ENCODE results near the gene WDR33.

WDR33 gene

DNA sequence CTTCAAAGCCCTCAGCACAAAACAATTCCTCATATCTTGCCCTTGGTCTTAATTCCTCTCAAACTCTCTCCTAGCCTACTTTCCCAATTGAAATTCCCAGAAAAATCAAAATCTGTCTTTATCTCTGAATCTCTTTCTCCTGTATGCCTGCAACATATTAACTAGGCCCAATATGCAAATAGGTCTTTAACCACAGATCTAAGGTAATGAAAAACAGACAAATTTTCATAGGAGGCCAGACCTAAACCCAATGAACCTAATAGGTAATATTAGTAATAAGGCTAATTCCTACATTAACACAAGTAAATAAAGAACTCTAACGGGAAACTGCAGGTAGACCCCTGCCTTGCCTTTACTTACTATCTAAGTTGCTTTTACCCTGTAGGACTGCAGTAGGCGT, 41.4 kb downstream of the WDR33 start:
- FAIRE-seq: no peak
- TF ChIP-seq TAF1 (IDR thresholded peaks at IDR 0.05; ENCODE audit: low read depth, low read length) (no peak), SPI1 (IDR thresholded peaks at IDR 0.05; ENCODE audit: low read depth, low read length) (no peak), PAX5 (IDR thresholded peaks at IDR 0.05; ENCODE audit: insufficient read depth, low read length, severe bottlenecking) (no peak), POU2F2 (IDR thresholded peaks at IDR 0.05; ENCODE audit: low read depth, low read length) (no peak), POLR2A (IDR thresholded peaks at IDR 0.05; ENCODE audit: low read depth, low read length) (no peak), POLR2AphosphoS5 (IDR thresholded peaks at IDR 0.05; ENCODE audit: low read depth, low read length) (no peak)
- DNase-seq (ENCODE audit: insufficient read length, low spot score): no peak

DNA sequence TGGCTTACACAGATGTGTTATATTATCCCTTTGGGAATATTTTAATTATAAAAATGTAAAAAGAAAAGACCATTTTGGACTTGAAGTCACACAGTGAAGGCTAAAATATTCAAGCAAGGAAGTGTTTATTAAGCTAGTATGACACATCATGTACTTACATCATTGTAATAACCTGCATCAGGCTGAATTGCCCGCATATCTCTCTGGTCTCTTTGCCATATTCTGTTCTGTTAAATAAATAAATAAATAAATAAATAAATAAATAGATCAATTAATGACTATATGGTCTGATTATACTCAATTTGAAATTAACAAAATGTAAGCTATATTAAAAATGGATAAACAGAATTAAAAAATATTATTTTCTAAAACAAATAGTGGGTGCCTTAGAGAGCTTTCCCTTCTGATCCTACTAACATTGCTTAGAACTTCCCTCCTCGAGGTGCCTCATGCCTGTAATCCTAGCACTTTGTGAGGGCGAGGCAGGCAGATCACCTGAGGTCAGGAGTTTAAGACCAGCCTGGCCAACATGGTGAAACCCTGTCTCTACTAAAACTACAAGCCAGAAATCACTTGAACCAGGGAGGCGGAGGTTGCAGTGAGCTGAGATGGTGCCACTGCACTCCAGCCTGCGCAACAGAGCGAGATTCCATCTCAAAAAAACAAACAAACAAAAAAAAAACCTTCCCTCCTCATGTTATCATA, 42.0 kb downstream of the WDR33 start:
- no peak for DNase-seq (ENCODE audit: insufficient read length, low spot score)

GRCh38 chr2:127763776-127764175, 47.2 kb downstream of the WDR33 start:
- TF ChIP-seq SPI1 (IDR thresholded peaks at IDR 0.05; ENCODE audit: low read depth, low read length) (no peak), POLR2A (IDR thresholded peaks at IDR 0.05; ENCODE audit: low read depth, low read length) (no peak), PAX5 (IDR thresholded peaks at IDR 0.05; ENCODE audit: insufficient read depth, low read length, severe bottlenecking) (no peak), POU2F2 (IDR thresholded peaks at IDR 0.05; ENCODE audit: low read depth, low read length) (no peak), TAF1 (IDR thresholded peaks at IDR 0.05; ENCODE audit: low read depth, low read length) (no peak), POLR2AphosphoS5 (IDR thresholded peaks at IDR 0.05; ENCODE audit: low read depth, low read length) (no peak)
- no peak for FAIRE-seq
- DNase-seq (ENCODE audit: insufficient read length, low spot score): no peak

More for the DNA sequence above, 42.0 kb downstream of the WDR33 start:
- no peak for FAIRE-seq
- TF ChIP-seq POLR2AphosphoS5 (IDR thresholded peaks at IDR 0.05; ENCODE audit: low read depth, low read length) (no peak), POLR2A (IDR thresholded peaks at IDR 0.05; ENCODE audit: low read depth, low read length) (no peak), SPI1 (IDR thresholded peaks at IDR 0.05; ENCODE audit: low read depth, low read length) (no peak), PAX5 (IDR thresholded peaks at IDR 0.05; ENCODE audit: insufficient read depth, low read length, severe bottlenecking) (no peak), POU2F2 (IDR thresholded peaks at IDR 0.05; ENCODE audit: low read depth, low read length) (no peak), TAF1 (IDR thresholded peaks at IDR 0.05; ENCODE audit: low read depth, low read length) (no peak)

DNA sequence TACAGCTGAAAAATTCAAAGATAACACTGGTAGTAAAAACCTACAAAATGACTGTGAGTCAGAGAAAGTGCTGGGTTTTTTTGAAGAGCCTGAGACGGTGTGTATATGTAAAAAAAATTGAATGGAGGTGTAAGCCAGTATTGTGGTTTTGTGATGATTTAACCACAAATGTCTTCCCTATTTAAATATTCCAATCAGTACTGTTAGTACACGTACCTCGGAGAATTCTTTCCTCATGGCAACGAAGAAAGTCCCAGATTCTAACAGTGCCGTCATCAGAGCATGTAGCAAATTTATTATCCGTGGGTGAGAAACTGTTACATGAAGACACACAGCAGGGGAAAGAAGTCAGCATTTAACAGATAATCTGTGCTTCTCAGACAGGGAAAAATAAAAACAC, 48.1 kb downstream of the WDR33 start:
- TF ChIP-seq POU2F2 (IDR thresholded peaks at IDR 0.05; ENCODE audit: low read depth, low read length): no peak
- TF ChIP-seq POLR2AphosphoS5 (IDR thresholded peaks at IDR 0.05; ENCODE audit: low read depth, low read length): no peak
- no peak for TF ChIP-seq TAF1 (IDR thresholded peaks at IDR 0.05; ENCODE audit: low read depth, low read length)
- no peak for TF ChIP-seq PAX5 (IDR thresholded peaks at IDR 0.05; ENCODE audit: insufficient read depth, low read length, severe bottlenecking)
- no peak for TF ChIP-seq POLR2A (IDR thresholded peaks at IDR 0.05; ENCODE audit: low read depth, low read length)
- no peak for TF ChIP-seq SPI1 (IDR thresholded peaks at IDR 0.05; ENCODE audit: low read depth, low read length)
- FAIRE-seq (peak; percentile 5), DNase-seq (ENCODE audit: insufficient read length, low spot score) (no peak)

- FAIRE-seq: peak; percentile 28
- TF ChIP-seq SPI1 (IDR thresholded peaks at IDR 0.05; ENCODE audit: low read depth, low read length): no peak
- DNase-seq (ENCODE audit: insufficient read length, low spot score): no peak
These were observed 48.5 kb downstream of the WDR33 start for GRCh38 chr2:127762441-127762840.

GRCh38 chr2:127759931-127760330, 51.0 kb downstream of the WDR33 start:
- TF ChIP-seq SPI1 (IDR thresholded peaks at IDR 0.05; ENCODE audit: low read depth, low read length) (no peak), PAX5 (IDR thresholded peaks at IDR 0.05; ENCODE audit: insufficient read depth, low read length, severe bottlenecking) (no peak), POU2F2 (IDR thresholded peaks at IDR 0.05; ENCODE audit: low read depth, low read length) (no peak), TAF1 (IDR thresholded peaks at IDR 0.05; ENCODE audit: low read depth, low read length) (no peak), POLR2AphosphoS5 (IDR thresholded peaks at IDR 0.05; ENCODE audit: low read depth, low read length) (no peak), POLR2A (IDR thresholded peaks at IDR 0.05; ENCODE audit: low read depth, low read length) (no peak)
- FAIRE-seq: no peak
- no peak for DNase-seq (ENCODE audit: insufficient read length, low spot score)

DNA sequence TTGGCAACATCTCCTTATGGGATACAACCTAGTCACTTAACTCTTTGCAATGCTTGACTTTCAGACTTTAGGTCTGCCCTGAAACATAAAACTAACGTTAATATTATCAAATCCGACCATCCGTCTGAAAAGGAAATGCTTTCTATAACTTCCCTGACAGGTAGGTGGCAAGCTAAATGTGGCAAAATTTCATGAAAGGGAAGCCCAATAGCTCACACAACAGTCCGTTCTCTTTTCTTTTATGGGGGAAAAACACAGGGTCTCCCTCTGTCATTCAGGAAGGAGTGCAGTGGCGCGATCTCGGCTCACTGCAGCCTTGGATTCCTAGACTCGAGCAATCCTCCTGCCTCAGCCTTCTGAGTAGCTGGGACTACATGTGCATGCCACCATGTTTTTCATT, 56.8 kb downstream of the WDR33 start:
- DNase-seq (ENCODE audit: insufficient read length, low spot score): no peak
- FAIRE-seq: peak; percentile 5
- TF ChIP-seq SPI1 (IDR thresholded peaks at IDR 0.05; ENCODE audit: low read depth, low read length): no peak
- no peak for TF ChIP-seq POLR2A (IDR thresholded peaks at IDR 0.05; ENCODE audit: low read depth, low read length)

DNA sequence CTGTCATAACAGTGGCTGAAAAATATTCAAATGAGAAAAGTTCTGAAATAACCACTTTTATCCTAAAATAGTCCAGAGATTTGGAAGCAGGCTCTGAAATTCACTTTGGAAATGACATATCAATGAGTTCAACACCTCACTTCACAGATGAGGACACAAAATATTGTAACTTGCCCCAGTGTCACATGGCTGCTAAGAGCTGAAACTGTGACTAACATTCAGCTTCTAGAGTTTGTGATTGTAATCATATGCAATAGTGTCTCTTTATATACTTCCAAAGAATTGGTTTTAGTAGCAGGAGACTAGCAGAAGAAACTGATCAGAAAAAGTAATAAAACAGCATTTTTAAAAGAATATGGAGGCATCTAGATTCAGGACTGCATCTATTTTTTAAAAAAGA, 57.6 kb downstream of the WDR33 start:
- TF ChIP-seq POLR2A (IDR thresholded peaks at IDR 0.05; ENCODE audit: low read depth, low read length) (no peak), PAX5 (IDR thresholded peaks at IDR 0.05; ENCODE audit: insufficient read depth, low read length, severe bottlenecking) (no peak), SPI1 (IDR thresholded peaks at IDR 0.05; ENCODE audit: low read depth, low read length) (no peak), POU2F2 (IDR thresholded peaks at IDR 0.05; ENCODE audit: low read depth, low read length) (no peak), TAF1 (IDR thresholded peaks at IDR 0.05; ENCODE audit: low read depth, low read length) (no peak), POLR2AphosphoS5 (IDR thresholded peaks at IDR 0.05; ENCODE audit: low read depth, low read length) (no peak)
- FAIRE-seq (no peak), DNase-seq (ENCODE audit: insufficient read length, low spot score) (no peak)

- FAIRE-seq: peak; percentile 57
- peak; percentile 39 for DNase-seq (ENCODE audit: insufficient read length, low spot score)
- peak; percentile 74 for TF ChIP-seq SPI1 (IDR thresholded peaks at IDR 0.05; ENCODE audit: low read depth, low read length)
These were observed 61.4 kb downstream of the WDR33 start for GRCh38 chr2:127749537-127749936.

- FAIRE-seq: no peak
- no peak for TF ChIP-seq PAX5 (IDR thresholded peaks at IDR 0.05; ENCODE audit: insufficient read depth, low read length, severe bottlenecking)
- TF ChIP-seq POLR2A (IDR thresholded peaks at IDR 0.05; ENCODE audit: low read depth, low read length): no peak
These were observed 63.4 kb downstream of the WDR33 start for GRCh38 chr2:127747621-127748020.

More at GRCh38 chr2:127747621-127748020, 63.4 kb downstream of the WDR33 start:
- no peak for DNase-seq (ENCODE audit: insufficient read length, low spot score)
